ENCODE results near the gene TEF. TPM values are rescaled to one million over a fixed set of nuclear protein-coding genes. Genes with fewer than 3 reads are reported as not detected.

The TEF gene
- polyA plus RNA-seq, 1 donor (not counting 4 experiments of a cell fraction or from before 2014, with no cell fraction given) = 12.4 TPM

DNA sequence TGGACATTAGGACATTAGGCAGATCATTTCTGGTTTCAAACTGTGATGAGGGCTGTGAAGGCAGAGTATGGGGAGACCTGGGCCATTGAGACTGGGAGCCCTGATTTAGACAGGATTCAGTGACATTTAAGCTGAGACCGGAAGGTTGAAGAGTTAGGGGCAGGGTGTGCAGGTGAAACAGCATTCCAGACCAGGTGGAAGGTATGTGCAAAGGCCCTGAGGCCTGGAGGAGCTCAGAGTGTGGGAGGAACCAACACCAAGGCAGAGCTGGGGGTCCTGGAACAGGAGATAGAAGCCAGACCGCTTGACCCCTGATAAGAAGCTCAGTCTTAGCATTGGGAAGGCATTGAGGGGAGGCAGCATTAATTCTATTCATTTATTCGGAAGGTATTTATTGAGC lies 47.9 kb upstream of the TEF start:
- Histone ChIP-seq H3K79me2 (ENCODE audit: control insufficient read depth, insufficient read depth, low read length) (no peaks in the 10 kb centered on the region), H3K9me3 (ENCODE audit: control insufficient read depth, low read depth, low read length) (no peaks in the 10 kb centered on the region), H3K4me1 (ENCODE audit: control insufficient read depth, extremely low read depth, insufficient read depth, low read length) (no peaks in the 10 kb centered on the region), H2AFZ (ENCODE audit: control insufficient read depth, low read length) (no peak overlapping the region), H3K4me3 (ENCODE audit: control insufficient read depth in 2 of 3, extremely low read depth in 1 of 3, insufficient read depth in 2 of 3, low read depth in 1 of 3, low read length in 3 of 3) (no peak overlapping the region), H3K27me3 (ENCODE audit: control insufficient read depth, extremely low read depth, insufficient read depth, low read length) (no peaks in the 10 kb centered on the region), H3K27ac (ENCODE audit: control insufficient read depth, insufficient read depth, low read length) (no peak overlapping the region), H3K9ac (ENCODE audit: control insufficient read depth, extremely low read depth, insufficient read depth, low read length) (no peak overlapping the region), H4K20me1 (ENCODE audit: control insufficient read depth, extremely low read depth, insufficient read depth, low read length) (no peaks in the 10 kb centered on the region), H3K36me3 (ENCODE audit: control insufficient read depth in 2 of 2, extremely low read depth in 1 of 2, insufficient read depth in 2 of 2, low read length in 2 of 2) (peaks cover 34 to 40% of the 10 kb centered on the region in 2 experiments), H3K9me1 (ENCODE audit: control insufficient read depth, extremely low read depth, insufficient read depth, low read length) (no peaks in the 10 kb centered on the region), H3K4me2 (ENCODE audit: control insufficient read depth, extremely low read depth, insufficient read depth, low read depth, low read length) (no peak overlapping the region)
- TF ChIP-seq CTCF (optimal IDR thresholded peaks at IDR 0.05 in 1 of 3, IDR thresholded peaks at IDR 0.05 in 1 of 3, conservative IDR thresholded peaks at IDR 0.05 in 1 of 3; ENCODE audit: extremely low read depth in 1 of 3, insufficient read depth in 2 of 3, low read length in 3 of 3) = no peak
- TF ChIP-seq EZH2 (IDR thresholded peaks at IDR 0.05; ENCODE audit: low read length) = no peak
- dilution Hi-C loops (cut with MboI; ENCODE audit: extremely low pct_ligation_motif_present, low sequenced_read_pairs) = no loop called here
- no peak for FAIRE-seq
- DNase-seq (ENCODE audit: low read depth, low spot score) = no peak

DNA sequence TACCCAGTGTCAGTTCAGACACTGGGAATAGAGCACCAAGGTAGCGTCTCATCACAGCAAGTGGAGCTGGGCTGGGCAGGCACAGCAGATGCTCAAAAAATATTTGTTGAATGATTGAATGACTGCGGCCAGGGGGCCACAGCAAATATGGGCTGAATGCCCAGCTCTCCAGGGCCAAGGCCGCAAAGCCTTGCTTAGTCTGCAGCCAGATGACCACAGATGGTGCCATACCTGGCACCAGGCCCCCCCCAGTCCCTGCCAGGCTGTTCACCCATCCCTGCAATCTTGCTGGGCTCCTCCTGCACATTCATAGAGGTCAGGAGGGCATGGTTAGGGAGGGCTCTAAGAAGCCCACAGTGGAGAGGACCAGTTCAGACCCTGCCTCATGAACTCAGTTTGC lies 47.5 kb upstream of the TEF start:
- DNase-seq (ENCODE audit: low read depth, low spot score) = no peak
- H4K20me1 ChIP-seq (ENCODE audit: control insufficient read depth, extremely low read depth, insufficient read depth, low read length) = no peaks in the 10 kb centered on the region
- no peak for FAIRE-seq
- no peak overlapping the region for H2AFZ ChIP-seq (ENCODE audit: control insufficient read depth, low read length)
- TF ChIP-seq CTCF (optimal IDR thresholded peaks at IDR 0.05 in 1 of 3, IDR thresholded peaks at IDR 0.05 in 1 of 3, conservative IDR thresholded peaks at IDR 0.05 in 1 of 3; ENCODE audit: extremely low read depth in 1 of 3, insufficient read depth in 2 of 3, low read length in 3 of 3) (no peak), EZH2 (IDR thresholded peaks at IDR 0.05; ENCODE audit: low read length) (no peak)
- no peaks in the 10 kb centered on the region for H3K4me1 ChIP-seq (ENCODE audit: control insufficient read depth, extremely low read depth, insufficient read depth, low read length)
- H3K79me2 ChIP-seq (ENCODE audit: control insufficient read depth, insufficient read depth, low read length) = no peaks in the 10 kb centered on the region
- H3K9me1 ChIP-seq (ENCODE audit: control insufficient read depth, extremely low read depth, insufficient read depth, low read length) = no peaks in the 10 kb centered on the region
- H3K9ac ChIP-seq (ENCODE audit: control insufficient read depth, extremely low read depth, insufficient read depth, low read length) = no peak overlapping the region
- no peak overlapping the region for H3K27ac ChIP-seq (ENCODE audit: control insufficient read depth, insufficient read depth, low read length)
- dilution Hi-C loops (cut with MboI; ENCODE audit: extremely low pct_ligation_motif_present, low sequenced_read_pairs) = no loop called here
- no peaks in the 10 kb centered on the region for H3K27me3 ChIP-seq (ENCODE audit: control insufficient read depth, extremely low read depth, insufficient read depth, low read length)
- no peak overlapping the region for H3K4me2 ChIP-seq (ENCODE audit: control insufficient read depth, extremely low read depth, insufficient read depth, low read depth, low read length)
- H3K9me3 ChIP-seq (ENCODE audit: control insufficient read depth, low read depth, low read length) = no peaks in the 10 kb centered on the region
- H3K36me3 ChIP-seq (ENCODE audit: control insufficient read depth in 2 of 2, extremely low read depth in 1 of 2, insufficient read depth in 2 of 2, low read length in 2 of 2) = peaks cover 37 to 43% of the 10 kb centered on the region in 2 experiments
- H3K4me3 ChIP-seq (ENCODE audit: control insufficient read depth in 2 of 3, extremely low read depth in 1 of 3, insufficient read depth in 2 of 3, low read depth in 1 of 3, low read length in 3 of 3) = no peak overlapping the region
